CD4-positive, alpha-beta T cell (primary cell): Measurements from ENCODE around the gene KRT76. TPM values are rescaled to one million over a fixed set of nuclear protein-coding genes. Genes with fewer than 3 reads are reported as not detected.

ENCODE experiments used
- ATAC-seq: fragments of 200-7000 bp; cut with Tn5 transposase; one replicate; pipeline ENCODE4 v1.10.0; 2022; ENCODE audit warnings: mild to moderate bottlenecking; ENCODE audit not compliant: poor library complexity
- CTCF ChIA-PET: fragments of 350-600 bp; sonication (Branson Sonifier 250); formaldehyde crosslinking; loops from one replicate; lab custom pipeline; 2021; ENCODE audit warnings: antibody characterized with exemption, inconsistent platforms; lab: Charles Lee
- POLR2A ChIA-PET: fragments of 350-600 bp; sonication (Branson Sonifier 250); formaldehyde crosslinking; loops from one replicate; lab custom pipeline; 2021; ENCODE audit warnings: antibody characterized with exemption, inconsistent platforms; lab: Charles Lee
- DNase-seq, 14 experiments: peaks; one replicate each; pipeline ENCODE4 v3.0.0-alpha.2; 2013 to 2020; ENCODE audit warnings: mixed read lengths in 2 of 14
- H3K27ac ChIP-seq, 2 donors: one replicate each; pipeline versions ENCODE4 v1.5.1 to v1.7.0; 2013; ENCODE audit warnings: low read length in 2 of 2, low read depth in 1 of 2, mild to moderate bottlenecking in 1 of 2
- H3K27me3 ChIP-seq, 2 experiments: 1 replicate in 1 of 2; 2 replicates in 1 of 2; pipeline versions ENCODE4 v1.6.1 to v1.7.0; 2013; ENCODE audit warnings: low read length in 2 of 2, control low read depth in 1 of 2, mild to moderate bottlenecking in 1 of 2, moderate library complexity in 1 of 2; ENCODE audit not compliant: insufficient read depth in 2 of 2, control insufficient read depth in 1 of 2
- H3K36me3 ChIP-seq: one replicate; pipeline ENCODE4 v1.6.1; 2013; ENCODE audit warnings: low read length, control low read depth; ENCODE audit not compliant: insufficient read depth
- H3K4me1 ChIP-seq: one replicate; pipeline ENCODE4 v1.6.1; 2013; ENCODE audit warnings: low read length, control low read depth; ENCODE audit not compliant: insufficient read depth
- H3K4me3 ChIP-seq: one replicate; pipeline ENCODE4 v1.5.1; 2013; ENCODE audit warnings: mild to moderate bottlenecking, low read length, moderate library complexity
- H3K9me3 ChIP-seq, 2 experiments: 1 replicate in 1 of 2; 2 replicates in 1 of 2; pipeline versions ENCODE4 v1.6.1 to v1.7.0; 2013; ENCODE audit warnings: low read length in 2 of 2, mild to moderate bottlenecking in 2 of 2, control low read depth in 1 of 2, moderate library complexity in 1 of 2; ENCODE audit not compliant: control insufficient read depth in 1 of 2, insufficient read depth in 1 of 2
- H3K27ac Mint-ChIP-seq: one replicate; pipeline ENCODE4 v1.8.0; 2020; ENCODE audit warnings: mixed read lengths
- H3K27me3 Mint-ChIP-seq: one replicate; pipeline ENCODE4 v1.8.0; 2021; ENCODE audit warnings: mixed read lengths
- H3K36me3 Mint-ChIP-seq: one replicate; pipeline ENCODE4 v1.8.0; 2021; ENCODE audit warnings: low read depth, mixed read lengths
- H3K4me1 Mint-ChIP-seq: one replicate; pipeline ENCODE4 v1.8.0; 2021; ENCODE audit warnings: low read depth, mixed read lengths
- H3K4me3 Mint-ChIP-seq: one replicate; pipeline ENCODE4 v1.8.0; 2020; ENCODE audit warnings: mild to moderate bottlenecking, mixed read lengths
- H3K9me3 Mint-ChIP-seq: one replicate; pipeline ENCODE4 v1.8.0; 2020; ENCODE audit warnings: mixed read lengths
- CTCF ChIP-seq: fragments of 200-600 bp; IDR thresholded peaks from one replicate; pipeline ENCODE4 v1.8.0; 2022; ENCODE audit warnings: antibody characterized with exemption, mild to moderate bottlenecking
- intact Hi-C, 2 experiments: fragments of 100-400 bp; cut with DNase I in 1 of 2; cut with micrococcal nuclease in 1 of 2; formaldehyde crosslinking; loops; one replicate each; pipeline versions ENCODE4 v1.15.1 to v1.9.0; 2023 to 2025; cut with DNase I, micrococcal nuclease
- total RNA-seq, 174 experiments: library from RNA in 2 of 174; stranded (reverse) in 2 of 174; gene quantifications; one replicate each; pipeline ENCODE4 v1.2.3 and lab custom pipeline; 2021 to 2026

The KRT76 gene
- total RNA-seq, 2 experiments from 2014 or later = not detected

- peaks cover 0 to 2% of the 10 kb centered on the region in 2 experiments for H3K27me3 ChIP-seq
- Mint-ChIP-seq H3K9me3 (no peaks in the 10 kb centered on the region), H3K27ac (no peak overlapping the region), H3K27me3 (no peaks in the 10 kb centered on the region), H3K36me3 (no peaks in the 10 kb centered on the region), H3K4me3 (no peak overlapping the region), H3K4me1 (no peaks in the 10 kb centered on the region)
- no peaks in the 10 kb centered on the region for H3K4me1 ChIP-seq
- H3K4me3 ChIP-seq = no peak overlapping the region
- H3K27ac ChIP-seq = no peak overlapping the region
- H3K36me3 ChIP-seq = no peaks in the 10 kb centered on the region
- POLR2A ChIA-PET = no interaction called here
- ATAC-seq (no peak), DNase-seq (no peak)
- H3K9me3 ChIP-seq = no peaks in the 10 kb centered on the region
- intact Hi-C loops = no loop called here
- CTCF ChIA-PET = no interaction called here
- no peak for TF ChIP-seq CTCF
Measured at GRCh38 chr12:52801773-52802172, 24.6 kb upstream of the KRT76 start.

DNA sequence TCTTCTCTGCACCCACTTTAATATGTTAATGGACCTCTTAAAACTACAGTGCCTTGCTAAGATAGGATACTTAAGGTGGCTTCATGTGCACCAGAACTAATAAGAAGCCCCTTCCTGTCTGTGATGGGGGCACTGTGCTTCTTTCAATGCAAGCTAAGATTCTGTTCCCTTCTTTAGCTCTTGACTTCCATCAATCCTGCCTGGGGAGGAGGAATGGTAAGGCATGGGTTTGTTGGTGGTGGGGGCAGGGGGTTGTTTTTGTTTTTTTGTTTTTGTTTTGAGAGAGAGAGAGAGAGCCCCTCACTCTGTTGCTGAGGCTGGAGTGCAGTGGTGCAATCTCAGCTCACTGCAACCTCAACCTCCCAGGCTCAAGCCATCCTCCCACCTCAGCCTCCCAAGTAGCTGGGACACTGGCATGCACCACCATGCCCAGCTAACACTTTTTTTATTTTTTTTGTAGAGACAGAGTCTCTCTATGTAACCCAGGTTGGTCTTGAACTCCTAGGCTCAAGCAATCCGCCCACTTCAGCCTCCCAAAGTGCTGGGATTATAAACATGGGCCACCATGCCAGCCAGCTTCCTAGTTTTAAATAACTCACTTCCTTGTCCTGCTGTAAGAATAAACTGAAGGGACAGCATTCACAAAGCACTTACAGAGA lies 23.2 kb upstream of the KRT76 start:
- Histone ChIP-seq H3K27me3 (peaks cover 0 to 2% of the 10 kb centered on the region in 2 experiments), H3K9me3 (no peaks in the 10 kb centered on the region), H3K36me3 (no peaks in the 10 kb centered on the region), H3K4me1 (no peaks in the 10 kb centered on the region), H3K27ac (no peak overlapping the region), H3K4me3 (no peak overlapping the region)
- Mint-ChIP-seq H3K27ac (no peak overlapping the region), H3K4me3 (no peak overlapping the region), H3K4me1 (no peaks in the 10 kb centered on the region), H3K27me3 (no peaks in the 10 kb centered on the region), H3K36me3 (no peaks in the 10 kb centered on the region), H3K9me3 (no peaks in the 10 kb centered on the region)
- POLR2A ChIA-PET = no interaction called here
- DNase-seq (no peak), ATAC-seq (no peak)
- intact Hi-C loops = no loop called here
- CTCF ChIA-PET = interaction anchor here (0.6 to 0.7 kb wide), 2 partner anchors 17 to 89 kb away, joined by 3 read pairs; no protein-coding TSS in a partner anchor
- TF ChIP-seq CTCF = no peak

GRCh38 chr12:52799505-52800211 lies 22.5 kb upstream of the KRT76 start:
- Mint-ChIP-seq H3K36me3 (no peaks in the 10 kb centered on the region), H3K4me3 (no peak overlapping the region), H3K4me1 (no peaks in the 10 kb centered on the region), H3K27ac (no peak overlapping the region), H3K9me3 (no peaks in the 10 kb centered on the region), H3K27me3 (no peaks in the 10 kb centered on the region)
- Histone ChIP-seq H3K4me1 (no peaks in the 10 kb centered on the region), H3K36me3 (no peaks in the 10 kb centered on the region), H3K4me3 (no peak overlapping the region), H3K9me3 (no peaks in the 10 kb centered on the region), H3K27ac (no peak overlapping the region), H3K27me3 (peaks cover 0 to 2% of the 10 kb centered on the region in 2 experiments)
- DNase-seq (no peak), ATAC-seq (no peak)
- TF ChIP-seq CTCF = no peak
- POLR2A ChIA-PET = no interaction called here
- intact Hi-C loops = no loop called here
- CTCF ChIA-PET = no interaction called here
